ENCODE results near the gene PTCSC3. TPM values are rescaled to one million over a fixed set of nuclear protein-coding genes. Genes with fewer than 3 reads are reported as not detected.

PTCSC3 gene
- total and polyA plus RNA-seq, 4 experiments from 2014 or later, result not detected

GRCh38 chr14:36217027-36217426 lies 40.5 kb upstream of the PTCSC3 start:
- intact Hi-C loops (cut with micrococcal nuclease), result no loop called here
- Mint-ChIP-seq H3K4me1 (no peaks in the 10 kb centered on the region), H3K4me3 (no peak overlapping the region), H3K9me3 (no peaks in the 10 kb centered on the region), H3K27me3 (peaks cover 5 to 20% of the 10 kb centered on the region in 2 donors), H3K36me3 (no peaks in the 10 kb centered on the region), H3K27ac (no peak overlapping the region)
- ChIA-PET CTCF (ENCODE audit: partially characterized antibody) (no interaction called here), POLR2A (ENCODE audit: partially characterized antibody) (no interaction called here)
- no peaks in the 10 kb centered on the region for H3K9me3 ChIP-seq (ENCODE audit: control insufficient read depth in 1 of 2, low read length in 2 of 2)
- no peak overlapping the region for H3K4me3 ChIP-seq (ENCODE audit: low read length in 2 of 2)
- H3K27me3 ChIP-seq (ENCODE audit: insufficient read depth, low read length), result no peaks in the 10 kb centered on the region
- DNase-seq, result no peak
- H3K27ac ChIP-seq (ENCODE audit: low read depth, low read length), result no peak overlapping the region
- no peaks in the 10 kb centered on the region for H3K36me3 ChIP-seq (ENCODE audit: insufficient read depth, low read length)
- H3K4me1 ChIP-seq (ENCODE audit: insufficient read depth, low read length), result no peaks in the 10 kb centered on the region

GRCh38 chr14:36215217-36215598 lies 38.7 kb upstream of the PTCSC3 start:
- no peaks in the 10 kb centered on the region for H3K9me3 Mint-ChIP-seq
- no peak for DNase-seq
- H3K36me3 Mint-ChIP-seq, result no peaks in the 10 kb centered on the region

GRCh38 chr14:36214476-36215216 lies 38.1 kb upstream of the PTCSC3 start:
- H3K27ac ChIP-seq (ENCODE audit: low read depth, low read length), result no peak overlapping the region
- intact Hi-C loops (cut with micrococcal nuclease), result no loop called here
- no peaks in the 10 kb centered on the region for H3K36me3 ChIP-seq (ENCODE audit: insufficient read depth, low read length)
- POLR2A ChIA-PET (ENCODE audit: partially characterized antibody), result no interaction called here
- no peaks in the 10 kb centered on the region for H3K9me3 ChIP-seq (ENCODE audit: control insufficient read depth in 1 of 2, low read length in 2 of 2)
- CTCF ChIA-PET (ENCODE audit: partially characterized antibody), result no interaction called here
- H3K27me3 ChIP-seq (ENCODE audit: insufficient read depth, low read length), result no peaks in the 10 kb centered on the region
- Mint-ChIP-seq H3K27me3 (peaks cover 5 to 20% of the 10 kb centered on the region in 2 donors), H3K36me3 (no peaks in the 10 kb centered on the region), H3K4me1 (no peaks in the 10 kb centered on the region), H3K27ac (no peak overlapping the region), H3K4me3 (no peak overlapping the region), H3K9me3 (no peaks in the 10 kb centered on the region)
- no peak for DNase-seq
- H3K4me1 ChIP-seq (ENCODE audit: insufficient read depth, low read length), result no peaks in the 10 kb centered on the region
- no peak overlapping the region for H3K4me3 ChIP-seq (ENCODE audit: low read length in 2 of 2)

More at GRCh38 chr14:36215217-36215598, 38.7 kb upstream of the PTCSC3 start:
- Histone ChIP-seq H3K4me3 (ENCODE audit: low read length in 2 of 2) (no peak overlapping the region), H3K9me3 (ENCODE audit: control insufficient read depth in 1 of 2, low read length in 2 of 2) (no peaks in the 10 kb centered on the region), H3K4me1 (ENCODE audit: insufficient read depth, low read length) (no peaks in the 10 kb centered on the region), H3K27ac (ENCODE audit: low read depth, low read length) (no peak overlapping the region), H3K27me3 (ENCODE audit: insufficient read depth, low read length) (no peaks in the 10 kb centered on the region), H3K36me3 (ENCODE audit: insufficient read depth, low read length) (no peaks in the 10 kb centered on the region)
- intact Hi-C loops (cut with micrococcal nuclease), result no loop called here
- CTCF ChIA-PET (ENCODE audit: partially characterized antibody), result no interaction called here
- Mint-ChIP-seq H3K4me1 (no peaks in the 10 kb centered on the region), H3K4me3 (no peak overlapping the region), H3K27ac (no peak overlapping the region), H3K27me3 (peaks cover 5 to 20% of the 10 kb centered on the region in 2 donors)
- POLR2A ChIA-PET (ENCODE audit: partially characterized antibody), result no interaction called here

- DNase-seq, result no peak
- no peaks in the 10 kb centered on the region for H3K9me3 Mint-ChIP-seq
- H3K36me3 ChIP-seq (ENCODE audit: insufficient read depth, low read length), result no peaks in the 10 kb centered on the region
- CTCF ChIA-PET (ENCODE audit: partially characterized antibody), result no interaction called here
- H3K9me3 ChIP-seq (ENCODE audit: control insufficient read depth in 1 of 2, low read length in 2 of 2), result no peaks in the 10 kb centered on the region
- no peaks in the 10 kb centered on the region for H3K4me1 Mint-ChIP-seq
- no peak overlapping the region for H3K27ac ChIP-seq (ENCODE audit: low read depth, low read length)
- H3K27me3 Mint-ChIP-seq, result peaks cover 3 to 20% of the 10 kb centered on the region in 2 donors
- intact Hi-C loops (cut with micrococcal nuclease), result no loop called here
- no peaks in the 10 kb centered on the region for H3K36me3 Mint-ChIP-seq
- H3K4me1 ChIP-seq (ENCODE audit: insufficient read depth, low read length), result no peaks in the 10 kb centered on the region
- H3K27ac Mint-ChIP-seq, result no peak overlapping the region
- H3K4me3 ChIP-seq (ENCODE audit: low read length in 2 of 2), result no peak overlapping the region
- H3K4me3 Mint-ChIP-seq, result no peak overlapping the region
- H3K27me3 ChIP-seq (ENCODE audit: insufficient read depth, low read length), result no peaks in the 10 kb centered on the region
- POLR2A ChIA-PET (ENCODE audit: partially characterized antibody), result no interaction called here
These were observed 36.5 kb upstream of the PTCSC3 start for GRCh38 chr14:36212987-36213386.

GRCh38 chr14:36212577-36212976 lies 36.1 kb upstream of the PTCSC3 start:
- no peaks in the 10 kb centered on the region for H3K36me3 Mint-ChIP-seq
- Histone ChIP-seq H3K4me1 (ENCODE audit: insufficient read depth, low read length) (no peaks in the 10 kb centered on the region), H3K27ac (ENCODE audit: low read depth, low read length) (no peak overlapping the region), H3K4me3 (ENCODE audit: low read length in 2 of 2) (no peak overlapping the region), H3K36me3 (ENCODE audit: insufficient read depth, low read length) (no peaks in the 10 kb centered on the region), H3K27me3 (ENCODE audit: insufficient read depth, low read length) (no peaks in the 10 kb centered on the region), H3K9me3 (ENCODE audit: control insufficient read depth in 1 of 2, low read length in 2 of 2) (no peaks in the 10 kb centered on the region)
- no peaks in the 10 kb centered on the region for H3K4me1 Mint-ChIP-seq
- no peak overlapping the region for H3K27ac Mint-ChIP-seq
- H3K4me3 Mint-ChIP-seq, result no peak overlapping the region
- peaks cover 3 to 19% of the 10 kb centered on the region in 2 donors for H3K27me3 Mint-ChIP-seq
- no peak for DNase-seq
- H3K9me3 Mint-ChIP-seq, result no peaks in the 10 kb centered on the region
- ChIA-PET CTCF (ENCODE audit: partially characterized antibody) (no interaction called here), POLR2A (ENCODE audit: partially characterized antibody) (no interaction called here)
- intact Hi-C loops (cut with micrococcal nuclease), result no loop called here

GRCh38 chr14:36208690-36209278 lies 32.3 kb upstream of the PTCSC3 start:
- DNase-seq, result no peak

GRCh38 chr14:36207500-36207899 lies 31.0 kb upstream of the PTCSC3 start:
- ChIA-PET CTCF (ENCODE audit: partially characterized antibody) (no interaction called here), POLR2A (ENCODE audit: partially characterized antibody) (no interaction called here)
- Histone ChIP-seq H3K27ac (ENCODE audit: low read depth, low read length) (no peak overlapping the region), H3K36me3 (ENCODE audit: insufficient read depth, low read length) (no peaks in the 10 kb centered on the region), H3K27me3 (ENCODE audit: insufficient read depth, low read length) (no peaks in the 10 kb centered on the region), H3K4me1 (ENCODE audit: insufficient read depth, low read length) (no peaks in the 10 kb centered on the region), H3K9me3 (ENCODE audit: control insufficient read depth in 1 of 2, low read length in 2 of 2) (no peaks in the 10 kb centered on the region), H3K4me3 (ENCODE audit: low read length in 2 of 2) (no peak overlapping the region)
- Mint-ChIP-seq H3K4me1 (no peaks in the 10 kb centered on the region), H3K36me3 (no peaks in the 10 kb centered on the region), H3K4me3 (no peak overlapping the region), H3K9me3 (peaks cover 0 to 13% (median 5%) of the 10 kb centered on the region in 8 donors), H3K27ac (no peak overlapping the region), H3K27me3 (peaks cover 0 to 2% of the 10 kb centered on the region in 2 donors)
- intact Hi-C loops (cut with micrococcal nuclease), result no loop called here
- no peak for DNase-seq

More at GRCh38 chr14:36208690-36209278, 32.3 kb upstream of the PTCSC3 start:
- Histone ChIP-seq H3K4me1 (ENCODE audit: insufficient read depth, low read length) (no peaks in the 10 kb centered on the region), H3K4me3 (ENCODE audit: low read length in 2 of 2) (no peak overlapping the region), H3K9me3 (ENCODE audit: control insufficient read depth in 1 of 2, low read length in 2 of 2) (no peaks in the 10 kb centered on the region), H3K27ac (ENCODE audit: low read depth, low read length) (no peak overlapping the region), H3K36me3 (ENCODE audit: insufficient read depth, low read length) (no peaks in the 10 kb centered on the region), H3K27me3 (ENCODE audit: insufficient read depth, low read length) (no peaks in the 10 kb centered on the region)
- Mint-ChIP-seq H3K4me3 (no peak overlapping the region), H3K27ac (no peak overlapping the region), H3K36me3 (no peaks in the 10 kb centered on the region), H3K9me3 (peaks cover 0 to 4% (median 2%) of the 10 kb centered on the region in 8 donors), H3K27me3 (peaks cover 0 to 6% of the 10 kb centered on the region in 2 donors), H3K4me1 (no peaks in the 10 kb centered on the region)
- ChIA-PET POLR2A (ENCODE audit: partially characterized antibody) (no interaction called here), CTCF (ENCODE audit: partially characterized antibody) (no interaction called here)
- intact Hi-C loops (cut with micrococcal nuclease), result no loop called here
